Cardiac septum (tissue), 1 donor: Measurements from ENCODE around the gene WDR74. TPM values are rescaled to one million over a fixed set of nuclear protein-coding genes. Genes with fewer than 3 reads are reported as not detected.

Source experiments
- DNase-seq: peaks from one replicate; pipeline ENCODE4 v3.0.0-alpha.2; 2020; ENCODE audit warnings: low spot score
- intact Hi-C: fragments of 100-400 bp; cut with DNase I; formaldehyde crosslinking; loops from one replicate; pipeline ENCODE4 v1.14.0; 2022
- long read RNA-seq: library from polyadenylated mRNA; unstranded; transcript quantifications from one replicate; pipeline ENCODE4 v2.0.0, GENCODE V29; 2021
- total RNA-seq: library from RNA; stranded (reverse); fragmentation: NEBNext Ultra II Directional; extraction: Animal tissue kit (Norgen Biotek cat#: 25700); gene quantifications from one replicate; pipeline ENCODE4 v1.2.1, GENCODE V29; 2021
- donor health status: DM: no; HTN: no; CAD: no.

WDR74 gene
- 22.8 TPM for total RNA-seq
- long read RNA-seq, transcript WDR74-201 (11 exons, 1,289 nt), result major isoform, 18 of 22 reads
- long read RNA-seq, partial matches to known transcripts, result 1 of 22 reads
- long read RNA-seq, other reads (novel, unspliced or antisense), result 1 of 22 reads

- peak; percentile 97 for DNase-seq
- intact Hi-C loops, result loop anchor here (2.0 to 5.0 kb wide), 2 partner anchors 52 to 112 kb away; partner anchors contain the start of genes HNRNPUL2, TMEM179B and TTC9C
These were observed at the start of gene WDR74 for GRCh38 chr11:62839050-62839945. WDR74 (minus strand) TSS chr11:62839590; CDS start chr11:62839570, 20 bp downstream.

- intact Hi-C loops, result no loop called here
- no peak for DNase-seq
These were observed 49.7 kb upstream of the WDR74 start for GRCh38 chr11:62889126-62889483.

- intact Hi-C loops, result no loop called here
- no peak for DNase-seq
These were observed 49.0 kb upstream of the WDR74 start for GRCh38 chr11:62888406-62888805.

- intact Hi-C loops, result no loop called here
- DNase-seq, result no peak
These were observed 45.9 kb upstream of the WDR74 start for GRCh38 chr11:62885137-62885750.

GRCh38 chr11:62883673-62884072 lies 44.3 kb upstream of the WDR74 start:
- no peak for DNase-seq
- intact Hi-C loops, result no loop called here

GRCh38 chr11:62882788-62883501 lies 43.6 kb upstream of the WDR74 start:
- intact Hi-C loops, result no loop called here

DNA sequence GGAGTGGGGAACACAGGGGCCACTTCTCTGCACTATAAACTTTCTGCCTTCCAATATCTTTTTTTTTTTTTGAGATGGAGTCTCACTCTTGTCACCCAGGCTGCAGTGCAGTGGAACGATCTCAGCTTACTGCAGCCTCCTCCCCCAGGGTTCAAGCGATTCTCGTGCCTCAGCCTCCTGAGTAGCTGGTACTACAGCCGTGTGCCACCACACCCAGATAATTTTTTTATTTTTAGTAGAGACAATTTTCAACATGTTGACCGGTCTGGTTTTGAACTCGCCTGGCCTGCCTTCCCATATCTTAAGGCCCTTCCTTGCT lies 43.0 kb upstream of the WDR74 start:
- DNase-seq, result no peak
- intact Hi-C loops, result no loop called here

More at GRCh38 chr11:62882788-62883501, 43.6 kb upstream of the WDR74 start:
- no peak for DNase-seq

- peak; percentile 98 for DNase-seq
- intact Hi-C loops, result loop anchor here (1.0 to 2.0 kb wide), 3 partner anchors 25 to 96 kb away; no protein-coding TSS in a partner anchor
These were observed 42.4 kb upstream of the WDR74 start for GRCh38 chr11:62881579-62882430.

DNA sequence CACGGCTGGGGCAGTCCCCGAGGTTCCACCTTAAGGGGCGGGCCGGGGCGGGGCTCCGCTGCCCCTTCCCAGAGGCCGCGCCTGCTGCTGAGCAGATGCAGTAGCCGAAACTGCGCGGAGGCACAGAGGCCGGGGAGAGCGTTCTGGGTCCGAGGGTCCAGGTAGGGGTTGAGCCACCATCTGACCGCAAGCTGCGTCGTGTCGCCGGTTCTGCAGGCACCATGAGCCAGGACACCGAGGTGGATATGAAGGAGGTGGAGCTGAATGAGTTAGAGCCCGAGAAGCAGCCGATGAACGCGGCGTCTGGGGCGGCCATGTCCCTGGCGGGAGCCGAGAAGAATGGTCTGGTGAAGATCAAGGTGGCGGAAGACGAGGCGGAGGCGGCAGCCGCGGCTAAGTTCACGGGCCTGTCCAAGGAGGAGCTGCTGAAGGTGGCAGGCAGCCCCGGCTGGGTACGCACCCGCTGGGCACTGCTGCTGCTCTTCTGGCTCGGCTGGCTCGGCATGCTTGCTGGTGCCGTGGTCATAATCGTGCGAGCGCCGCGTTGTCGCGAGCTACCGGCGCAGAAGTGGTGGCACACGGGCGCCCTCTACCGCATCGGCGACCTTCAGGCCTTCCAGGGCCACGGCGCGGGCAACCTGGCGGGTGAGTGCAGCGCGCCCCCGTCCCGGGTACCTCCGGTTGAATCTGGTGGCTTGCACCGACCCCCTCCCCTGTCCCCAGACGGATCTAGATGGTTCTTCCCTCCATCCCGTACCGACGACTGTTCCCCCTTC lies 41.6 kb upstream of the WDR74 start, which contains the start of gene SLC3A2:
SLC3A2 (plus strand) TSS at position 94 of the 776 bp plus-strand sequence; CDS start at position 222, 128 bp downstream.
- intact Hi-C loops, result loop anchor here (1.0 to 2.0 kb wide), 3 partner anchors 24 to 95 kb away; no protein-coding TSS in a partner anchor
- peak; percentile 94 for DNase-seq

GRCh38 chr11:62880231-62880802 lies 40.9 kb upstream of the WDR74 start:
- no peak for DNase-seq
- intact Hi-C loops, result loop anchor here (2.0 kb wide), 2 partner anchors 24 to 40 kb away; no protein-coding TSS in a partner anchor

DNA sequence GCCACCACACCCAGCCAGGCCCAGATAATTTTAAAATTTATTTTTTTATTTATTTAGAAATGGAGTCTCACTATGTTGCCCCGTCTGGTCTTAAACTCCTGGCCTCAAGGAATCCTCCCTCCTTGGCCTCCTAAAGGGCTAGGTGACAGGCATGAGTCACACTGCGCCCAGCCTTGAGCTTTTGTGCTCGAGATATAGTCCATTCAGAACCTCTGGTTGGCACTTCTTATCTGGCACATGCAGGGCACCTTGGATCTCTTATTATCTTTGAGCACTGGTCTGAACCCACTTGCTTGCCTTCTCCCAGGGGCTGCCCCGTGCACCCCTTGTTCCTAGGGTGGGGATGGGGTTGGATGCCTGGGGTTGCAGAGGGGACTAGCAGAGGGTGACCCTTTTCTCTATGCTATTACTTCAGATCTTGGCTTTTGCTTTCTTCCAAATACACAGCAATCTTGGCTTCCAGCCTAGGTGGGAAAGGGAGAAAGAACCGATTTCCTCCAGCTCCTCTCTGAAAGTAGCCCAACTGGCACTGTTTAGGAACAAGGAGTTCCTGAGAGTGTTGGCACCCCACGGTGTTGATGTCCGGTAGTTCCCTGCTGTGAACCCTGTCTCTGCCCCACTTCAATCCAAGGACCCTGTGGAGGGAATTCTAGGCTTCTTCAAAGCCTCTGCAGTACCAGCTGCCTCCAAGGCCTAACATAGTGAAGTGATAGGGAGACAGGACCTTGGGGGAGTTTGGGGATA lies 40.0 kb upstream of the WDR74 start:
- no peak for DNase-seq
- intact Hi-C loops, result no loop called here

DNA sequence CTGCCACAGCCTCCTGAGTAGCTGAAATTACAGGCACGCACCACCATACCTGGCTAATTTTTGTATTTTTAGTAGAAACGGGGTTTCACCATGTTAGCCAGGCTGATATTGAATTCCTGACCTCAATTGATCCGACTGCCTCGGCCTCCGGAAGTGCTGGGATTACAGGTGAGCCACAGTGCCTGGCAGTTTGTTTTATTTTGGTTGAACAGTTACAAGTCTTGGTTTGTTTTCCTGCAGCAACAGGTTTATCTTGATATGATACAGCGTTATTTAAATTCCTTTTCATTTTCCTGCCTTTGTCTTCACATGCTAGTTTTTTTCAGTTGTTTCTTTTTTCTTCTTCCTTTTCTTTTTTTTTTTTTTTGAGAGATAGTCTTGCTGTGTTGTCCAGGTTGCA lies 37.3 kb upstream of the WDR74 start:
- intact Hi-C loops, result no loop called here
- DNase-seq, result no peak

- DNase-seq, result no peak
- intact Hi-C loops, result no loop called here
These were observed 36.5 kb upstream of the WDR74 start for GRCh38 chr11:62875698-62876478.

DNA sequence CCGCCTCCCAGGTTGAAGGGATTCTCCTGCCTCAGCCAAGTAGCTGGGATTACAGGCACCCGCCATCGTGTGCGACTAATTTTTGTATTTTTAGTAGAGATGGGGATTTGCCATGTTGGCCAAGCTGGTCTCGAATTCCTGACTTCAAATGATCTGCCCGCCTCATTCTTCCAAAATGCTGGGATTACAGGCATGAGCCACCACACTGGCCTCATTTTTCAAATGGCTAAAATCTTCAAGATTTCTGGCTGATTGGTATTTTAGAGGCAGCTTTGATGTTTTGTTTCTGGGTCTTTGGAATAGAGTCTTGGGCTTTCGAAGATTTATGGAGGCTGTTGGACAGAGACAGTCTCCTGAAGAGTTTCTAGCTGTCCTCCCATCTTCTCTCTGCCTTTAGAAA lies 35.5 kb upstream of the WDR74 start:
- intact Hi-C loops, result no loop called here
- DNase-seq, result no peak

DNA sequence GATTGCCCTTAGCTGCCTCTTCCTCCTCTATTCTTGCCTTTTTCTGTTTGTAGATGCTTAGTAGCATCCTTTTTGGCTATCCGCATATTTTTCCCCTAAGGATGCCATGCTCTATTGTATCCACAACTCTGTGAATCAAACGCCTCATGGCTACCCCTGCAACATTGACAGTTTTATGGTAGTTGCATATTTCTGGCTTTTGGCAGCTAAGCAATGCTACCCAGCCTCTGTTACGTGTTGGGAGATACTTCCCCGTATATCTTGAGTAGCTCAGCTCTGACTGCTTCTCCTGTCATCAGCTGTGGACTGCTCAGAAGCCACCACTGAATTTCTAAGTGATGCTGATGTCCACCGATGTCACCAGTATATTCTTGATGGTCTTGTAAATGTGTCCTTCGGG lies 26.2 kb upstream of the WDR74 start:
- intact Hi-C loops, result no loop called here
- DNase-seq, result no peak

- DNase-seq, result no peak
- intact Hi-C loops, result loop anchor here (2.0 to 5.0 kb wide), 2 partner anchors 77 to 467 kb away; partner anchors contain the start of gene TMEM179B
These were observed 24.4 kb upstream of the WDR74 start for GRCh38 chr11:62863687-62864335.
